Activated T-helper 1 cell treated with anti-CD3 and anti-CD28 coated beads, Interleukin-2, amount 50 U/mL, for 16 hours (primary cell): Measurements from ENCODE around the gene NELL1.

Experiments used
- DNase-seq, 2 donors: peaks; one replicate each; pipeline ENCODE4 v3.0.0-alpha.2; 2020; ENCODE audit warnings: low read depth in 1 of 2, low spot score in 1 of 2

The NELL1 gene

DNA sequence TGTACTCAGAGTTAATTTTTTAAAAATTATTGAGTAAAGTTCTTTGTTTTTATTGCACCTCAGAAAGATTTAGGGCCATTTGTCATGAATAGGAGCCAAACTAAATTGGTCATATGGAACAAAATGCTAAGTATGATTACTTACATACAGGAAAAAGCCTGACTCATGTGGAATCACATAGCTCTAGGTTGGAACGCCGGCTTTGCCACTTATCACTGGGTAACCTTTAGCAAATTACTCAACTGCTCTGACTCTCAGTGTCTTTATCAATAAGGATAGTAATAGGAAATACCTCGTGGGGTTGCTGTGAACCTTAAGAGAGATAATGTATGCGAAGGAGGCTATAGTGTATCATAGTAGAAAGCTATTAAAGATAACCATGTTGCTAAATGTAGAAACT, 638.5 kb downstream of the NELL1 start:
- no peak for DNase-seq

DNA sequence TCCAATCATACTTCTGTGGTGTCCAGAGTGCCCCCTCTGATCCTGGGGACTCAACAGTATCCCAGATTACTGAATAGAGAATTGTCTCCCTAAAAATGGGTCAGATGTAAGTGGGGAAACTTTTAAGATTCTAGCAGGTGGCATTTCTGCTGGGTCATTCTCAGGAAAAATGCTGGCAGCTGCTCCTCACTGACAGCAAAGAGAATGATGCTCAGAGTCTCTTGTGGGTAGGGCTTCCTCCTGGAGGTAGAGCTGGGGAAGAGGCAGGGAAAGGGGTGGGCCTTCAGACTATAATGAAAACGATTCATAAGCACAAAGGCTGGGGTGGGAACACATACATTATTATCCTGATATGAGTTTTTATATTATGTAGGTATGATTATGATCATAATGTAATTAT, 647.2 kb downstream of the NELL1 start:
- DNase-seq: no peak

DNA sequence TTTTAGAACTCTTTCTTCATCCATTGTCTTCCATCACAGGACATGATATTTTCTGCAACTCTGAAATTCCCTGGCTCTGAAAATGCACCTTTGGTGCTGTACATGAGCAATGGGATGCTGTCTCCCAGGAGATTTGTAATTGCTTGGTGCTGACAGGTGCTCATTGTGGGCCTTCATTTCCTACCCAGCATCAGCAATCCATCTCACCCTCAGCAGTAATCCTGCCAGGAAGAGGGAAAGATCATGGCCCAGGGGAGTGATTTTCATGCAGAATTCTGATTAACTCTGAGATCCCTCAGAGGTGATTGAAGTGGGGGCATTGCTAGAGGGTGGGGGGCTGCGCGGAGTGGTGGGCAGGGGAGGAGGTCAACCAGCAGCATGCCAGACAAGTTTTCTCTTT, 651.7 kb downstream of the NELL1 start:
- no peak for DNase-seq

DNA sequence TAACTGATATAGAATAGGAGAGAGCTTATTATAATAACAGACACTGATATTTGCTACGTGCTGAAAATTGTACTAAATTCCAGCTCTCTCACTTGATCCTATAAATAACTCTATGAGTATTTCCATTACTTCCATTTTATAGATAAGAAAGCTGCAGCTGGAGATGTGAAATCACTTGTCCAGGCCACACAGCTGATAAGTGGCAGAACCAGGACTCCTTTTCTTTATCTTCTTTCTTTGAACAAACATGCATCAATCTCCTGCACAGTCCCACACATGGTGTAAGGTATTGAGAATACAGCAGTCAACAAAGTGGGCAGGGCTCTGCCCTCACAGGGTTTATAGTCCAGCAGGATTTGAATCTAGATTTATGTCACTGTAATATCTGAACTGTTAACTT, 652.1 kb downstream of the NELL1 start:
- no peak for DNase-seq

DNA sequence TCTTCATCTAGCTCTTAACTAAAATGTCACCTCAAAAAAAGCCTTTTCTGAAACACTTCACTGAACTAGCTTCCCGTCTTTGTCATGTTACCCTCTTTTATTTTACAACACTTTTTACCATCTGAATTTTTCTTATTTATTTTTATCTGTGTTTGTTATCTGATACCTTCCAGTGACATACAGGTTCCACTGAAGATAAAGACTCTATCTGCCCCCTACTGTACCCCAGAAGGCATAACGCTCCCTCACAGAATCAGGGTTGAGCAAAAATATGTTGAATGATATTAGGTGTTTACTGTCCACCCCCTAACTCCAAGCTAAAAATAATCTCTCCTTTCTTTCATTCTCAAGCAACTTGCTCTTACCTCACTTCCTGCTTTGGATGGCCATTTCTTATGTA, 654.2 kb downstream of the NELL1 start:
- no peak for DNase-seq

DNA sequence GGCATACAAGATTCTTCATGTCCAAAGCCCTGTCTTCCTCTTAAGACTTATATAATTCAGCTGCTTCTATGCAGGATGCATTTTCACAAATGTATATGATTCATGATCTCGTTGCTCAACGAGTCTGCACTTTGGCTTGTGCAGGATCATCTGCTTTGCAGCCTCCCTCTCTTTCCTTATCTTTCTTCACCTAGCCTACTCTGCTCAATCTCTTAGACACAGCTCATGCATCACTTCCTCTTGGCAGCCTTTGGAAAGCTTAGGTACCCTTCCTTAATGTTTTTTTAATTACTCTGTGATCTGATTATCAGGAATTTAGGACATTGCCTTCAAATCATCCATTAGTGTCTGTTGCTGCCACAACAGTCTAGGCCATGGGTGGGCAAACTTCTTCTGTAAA, 673.8 kb downstream of the NELL1 start:
- no peak for DNase-seq

DNA sequence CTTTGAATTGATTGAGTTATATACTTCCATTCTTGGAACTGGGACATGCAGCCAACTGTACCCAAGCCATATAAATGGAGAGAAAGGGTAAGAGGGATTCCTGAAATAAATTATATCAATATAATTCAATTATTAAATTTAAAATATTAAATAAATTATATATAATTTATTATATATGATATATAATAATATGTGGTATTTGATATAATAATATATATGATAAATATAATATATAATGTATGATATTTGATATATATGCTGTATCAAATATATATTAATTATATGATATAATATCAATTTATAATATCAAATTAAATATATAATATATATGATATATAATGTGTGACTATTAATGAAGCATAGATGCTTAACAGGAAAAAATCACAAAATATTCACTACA, 677.0 kb downstream of the NELL1 start:
- DNase-seq: no peak

DNA sequence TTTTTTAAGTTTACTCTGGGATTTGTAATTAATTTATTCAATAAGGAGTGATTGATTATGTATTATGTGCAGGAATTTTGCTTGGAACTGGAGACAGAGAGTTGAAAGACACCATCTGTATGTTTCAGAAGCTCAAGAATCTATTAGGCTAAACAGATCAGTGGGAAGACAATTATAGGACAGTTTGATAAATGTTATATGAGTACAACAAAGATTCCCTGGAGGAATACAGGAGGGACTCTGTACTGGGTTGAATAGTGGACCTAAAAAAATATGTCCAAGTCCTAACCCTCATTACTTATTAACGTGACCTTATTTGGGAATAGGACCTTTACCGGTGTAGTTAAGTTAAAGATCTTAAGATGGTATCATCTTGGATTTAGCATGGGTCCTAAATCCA, 681.2 kb downstream of the NELL1 start:
- no peak for DNase-seq

DNA sequence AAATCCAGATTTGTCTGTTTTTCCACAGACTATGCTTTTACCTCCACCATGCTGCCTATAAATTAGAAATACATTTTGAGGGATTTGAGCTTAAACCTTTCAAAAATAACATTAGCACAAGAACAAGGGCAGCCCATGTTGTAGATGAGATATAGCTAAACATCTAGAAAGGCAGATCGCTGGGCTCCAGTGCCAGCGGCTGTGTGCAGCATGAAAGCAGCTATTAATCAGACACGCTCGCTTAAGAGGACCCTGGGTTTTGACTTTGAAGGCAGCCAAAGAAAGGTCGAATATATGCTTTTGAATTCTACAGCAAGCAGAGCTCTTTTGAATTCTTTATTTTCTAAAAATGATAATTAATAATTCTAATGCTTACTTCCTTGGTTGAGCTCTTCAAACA, 684.0 kb downstream of the NELL1 start:
- no peak for DNase-seq

DNA sequence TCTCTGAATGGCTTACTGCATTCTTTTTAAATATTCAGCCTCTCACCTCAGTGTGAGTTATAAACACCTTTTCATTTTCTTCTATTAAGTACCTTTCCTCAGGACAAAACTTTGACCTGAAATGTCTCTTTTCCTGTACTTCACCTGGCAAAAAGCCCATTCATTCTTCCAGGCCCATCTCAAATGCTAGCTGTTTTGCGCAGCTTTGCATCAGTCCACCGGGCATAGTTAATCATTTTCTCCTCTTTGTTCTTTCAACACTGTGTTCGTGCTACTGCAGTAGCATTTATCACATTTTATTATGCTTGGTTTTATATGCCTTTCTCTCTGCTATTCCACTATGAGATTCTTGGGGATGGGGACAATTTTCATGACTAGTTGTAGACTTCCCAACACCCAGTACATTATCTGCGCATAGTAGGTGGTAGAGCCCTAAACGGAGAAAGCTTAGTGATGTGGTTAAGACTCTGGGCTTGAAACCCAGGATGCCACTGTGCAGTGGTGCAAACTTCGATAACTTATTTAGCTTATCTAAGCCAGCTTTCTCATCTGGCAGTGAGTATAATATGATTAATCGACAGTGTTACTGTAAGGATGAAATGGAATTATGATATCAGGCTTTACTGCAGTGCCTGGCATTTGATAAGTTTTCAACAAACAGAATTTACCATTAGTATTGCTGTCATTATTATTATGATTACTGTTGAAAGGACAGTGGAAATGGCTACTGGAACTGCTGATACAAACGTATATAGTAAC, 695.7 kb downstream of the NELL1 start:
- DNase-seq: no peak

DNA sequence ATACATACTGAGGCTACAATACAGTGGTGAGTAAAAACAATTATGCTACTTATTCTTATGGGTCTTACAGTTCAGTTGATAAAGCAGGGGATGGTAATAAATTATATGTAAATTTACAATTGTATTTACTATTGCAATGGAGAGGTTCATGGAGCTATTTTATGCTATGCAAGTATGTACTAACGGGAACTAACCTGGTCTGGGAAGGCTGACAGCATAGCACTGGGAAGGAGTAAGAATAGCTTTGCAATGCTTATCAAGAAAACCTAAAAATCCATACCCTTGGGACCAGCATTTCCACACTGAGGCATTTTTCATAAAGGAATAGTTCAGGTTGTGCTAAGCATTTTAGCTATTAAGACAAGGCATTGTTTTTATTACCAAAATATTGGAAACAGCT, 700.6 kb downstream of the NELL1 start:
- no peak for DNase-seq

DNA sequence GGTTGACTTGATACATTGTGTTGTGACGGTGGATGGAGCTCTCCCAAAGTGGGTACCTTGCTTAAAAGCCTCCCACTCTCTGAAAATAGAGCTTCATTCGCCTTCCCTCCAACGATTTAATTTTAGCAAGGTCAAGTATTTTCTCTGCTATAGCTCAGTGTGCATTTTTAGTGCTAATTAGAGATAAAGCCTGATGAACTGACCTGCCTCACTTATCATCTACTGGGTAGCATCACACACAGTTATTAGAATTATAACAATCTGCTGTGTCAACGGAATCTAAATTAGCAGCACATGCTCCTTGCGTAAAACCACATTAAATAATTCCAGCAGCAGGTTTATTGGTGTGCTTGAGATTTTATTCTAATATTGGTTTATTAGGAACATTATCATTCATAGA, 701.7 kb downstream of the NELL1 start:
- DNase-seq: no peak

DNA sequence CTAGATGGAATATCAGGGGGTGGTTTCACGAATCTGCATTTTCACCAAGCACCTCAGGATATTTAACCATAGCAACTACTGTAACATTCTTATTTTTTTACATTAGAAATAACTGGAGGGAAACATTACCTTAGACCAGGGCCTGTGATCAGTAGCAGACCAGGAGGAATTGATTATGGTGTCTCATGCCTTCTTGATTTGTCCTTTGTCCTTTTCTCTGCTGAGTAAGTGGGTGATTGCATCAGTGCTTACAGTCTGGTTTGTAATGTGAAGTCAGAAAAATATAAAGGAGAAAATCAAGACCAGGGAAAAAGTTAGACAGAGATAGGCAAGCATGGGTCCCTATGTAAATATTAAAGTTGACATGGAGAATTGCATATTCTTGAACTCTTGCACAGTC, 703.3 kb downstream of the NELL1 start:
- DNase-seq: no peak

DNA sequence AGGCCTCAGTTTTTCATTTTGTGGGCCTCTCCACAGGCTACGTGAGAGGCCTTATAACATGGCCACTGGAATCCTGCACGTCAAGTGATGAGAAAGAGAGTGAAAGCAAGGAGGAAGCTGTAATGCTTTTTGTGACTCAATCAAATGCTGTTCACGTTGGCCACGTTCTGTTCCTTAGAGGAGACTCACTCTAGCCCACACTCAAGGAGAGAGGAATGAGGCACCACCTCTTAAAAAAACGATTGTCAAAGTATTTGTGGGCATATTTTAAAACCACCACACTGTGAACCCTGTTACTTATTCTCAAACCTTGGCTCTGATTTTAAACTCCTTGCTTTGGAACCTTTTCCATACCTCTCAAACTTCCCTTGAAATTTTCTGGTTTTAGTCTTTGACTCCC, 705.0 kb downstream of the NELL1 start:
- no peak for DNase-seq

DNA sequence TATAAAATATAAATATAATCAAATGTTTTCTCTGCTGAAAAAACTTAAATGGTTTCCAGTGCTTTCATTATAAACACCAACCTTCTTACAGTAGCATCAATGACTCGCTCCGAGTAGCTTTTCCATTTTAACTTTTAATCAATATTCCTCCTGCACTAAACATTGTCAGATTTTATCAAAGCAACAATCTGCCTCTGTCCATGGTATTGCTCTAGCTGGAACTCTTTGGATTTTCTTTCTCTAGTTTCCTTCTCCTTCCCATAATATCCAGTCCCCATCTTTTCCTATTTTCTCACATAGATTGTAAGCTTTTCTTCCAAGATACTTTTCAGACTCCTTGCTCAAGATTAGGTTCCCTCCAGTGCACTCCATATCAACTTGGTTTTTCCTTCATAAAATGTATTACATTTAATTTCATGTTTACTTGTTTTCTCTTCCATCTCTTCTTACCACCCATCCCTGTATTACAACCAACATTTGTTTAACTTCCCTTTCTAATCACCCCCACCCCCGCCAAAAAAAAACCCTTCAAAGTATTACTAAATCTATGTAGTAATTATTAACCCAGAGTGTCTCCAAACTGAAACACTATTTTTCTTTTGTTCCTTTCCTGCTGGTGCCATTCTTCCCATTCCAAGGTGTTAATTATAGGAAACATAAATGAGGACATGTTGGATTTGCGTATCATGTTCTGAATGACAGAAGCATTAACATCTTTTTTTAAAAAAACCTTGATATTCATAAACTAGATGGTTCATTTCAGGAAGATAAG, 716.5 kb downstream of the NELL1 start:
- no peak for DNase-seq

DNA sequence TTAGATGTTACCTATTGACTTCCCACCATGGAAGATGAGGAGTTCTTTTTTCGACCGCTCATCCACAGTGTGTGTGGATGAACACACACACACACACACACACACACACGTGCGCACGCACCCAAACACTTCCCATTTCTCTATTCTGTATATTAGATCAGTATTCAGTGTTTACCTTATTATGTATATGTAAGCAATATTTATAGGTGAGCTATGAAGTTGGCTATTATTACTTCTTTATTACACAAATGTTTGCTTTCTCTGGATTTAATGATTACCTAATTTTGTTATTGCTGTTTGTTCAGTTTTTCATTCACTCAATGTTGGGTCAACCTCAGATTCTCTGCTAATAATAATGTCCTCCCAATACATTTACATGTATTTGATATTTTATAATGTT, 721.0 kb downstream of the NELL1 start:
- no peak for DNase-seq

DNA sequence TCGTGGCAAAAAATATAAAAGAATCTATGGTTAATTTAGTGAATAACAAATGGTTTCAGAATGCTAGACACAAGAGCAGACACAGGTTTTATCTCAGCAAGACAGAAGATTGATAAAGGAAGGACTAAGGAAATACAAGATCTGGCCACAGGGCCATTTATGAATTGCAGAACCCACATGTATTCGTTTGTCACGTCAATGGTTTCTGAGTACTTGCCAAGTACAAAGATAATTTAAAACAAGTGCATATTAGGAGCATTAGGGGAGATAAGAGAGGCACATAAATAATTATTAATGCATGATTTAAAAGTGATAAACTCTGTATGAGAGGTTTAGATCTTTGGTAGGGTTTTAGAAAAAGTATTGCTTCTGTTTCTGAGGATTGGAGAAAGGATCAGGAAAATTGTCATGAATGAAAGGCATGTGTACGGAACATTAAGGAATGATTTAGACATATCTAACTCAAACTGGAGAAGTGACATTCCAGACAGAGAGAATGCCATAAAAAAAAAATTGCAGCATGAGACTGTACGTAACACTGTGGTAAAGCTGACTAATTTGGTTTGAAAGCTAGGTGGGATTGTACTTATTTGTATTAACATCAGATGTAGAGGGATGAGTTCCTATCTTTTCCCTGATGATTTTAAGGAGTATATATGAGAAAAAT, 727.1 kb downstream of the NELL1 start:
- DNase-seq: no peak

DNA sequence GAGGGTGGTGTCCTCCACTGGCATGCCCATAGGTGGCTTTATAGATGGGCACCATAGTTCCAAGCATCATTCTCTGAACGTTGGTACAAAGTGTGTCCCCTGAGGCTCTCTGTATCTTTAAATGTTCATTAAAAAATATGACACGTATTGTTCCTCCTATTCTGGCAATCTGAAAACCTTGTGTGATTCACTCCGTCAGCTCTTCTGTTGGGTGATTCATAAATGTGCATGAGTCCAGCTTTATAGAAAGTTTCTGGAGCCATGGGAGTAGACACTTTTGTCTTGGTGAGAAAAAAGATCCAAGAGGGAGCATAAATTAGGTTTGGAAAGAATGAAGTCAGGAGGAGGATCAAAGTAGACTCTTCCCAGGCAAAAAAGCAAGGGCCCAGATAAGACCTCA, 728.8 kb downstream of the NELL1 start:
- DNase-seq: no peak

DNA sequence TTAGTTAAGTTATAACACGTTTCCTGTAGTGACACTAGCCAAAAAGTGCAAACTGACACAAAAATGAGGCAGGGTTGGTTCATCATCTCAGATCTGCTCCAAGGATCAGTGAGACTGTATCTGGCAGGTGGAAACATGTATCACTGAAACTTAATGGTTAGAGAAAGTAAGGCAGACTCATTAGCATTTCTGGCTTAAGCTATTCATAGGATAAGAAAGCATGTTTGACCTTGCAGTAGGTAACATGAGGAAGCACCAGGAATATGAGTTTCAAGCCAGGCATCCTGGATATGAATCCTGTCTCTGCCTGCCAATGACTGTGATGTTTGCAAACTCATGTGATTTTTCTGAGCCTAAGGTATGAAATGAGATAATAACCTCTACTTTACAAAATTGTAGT, 732.1 kb downstream of the NELL1 start:
- no peak for DNase-seq

DNA sequence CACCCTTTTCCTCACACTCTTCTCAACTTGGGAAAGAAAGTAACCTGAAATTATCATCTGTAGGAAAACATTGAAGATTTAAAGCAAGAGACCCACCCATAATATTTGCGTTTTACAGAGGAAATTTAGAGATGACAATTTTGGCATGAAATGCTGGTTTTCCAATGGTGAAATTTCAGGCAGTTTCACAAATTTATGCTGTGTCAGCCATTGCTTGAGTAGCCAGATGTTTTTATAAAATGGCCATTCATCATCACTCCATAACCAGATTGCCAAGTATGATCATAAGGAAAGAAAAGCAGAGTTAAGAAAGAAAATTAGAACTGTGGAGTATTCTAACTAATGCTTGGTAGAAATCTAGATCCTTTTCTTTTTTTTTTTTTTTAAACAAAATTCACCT, 732.9 kb downstream of the NELL1 start:
- no peak for DNase-seq

DNA sequence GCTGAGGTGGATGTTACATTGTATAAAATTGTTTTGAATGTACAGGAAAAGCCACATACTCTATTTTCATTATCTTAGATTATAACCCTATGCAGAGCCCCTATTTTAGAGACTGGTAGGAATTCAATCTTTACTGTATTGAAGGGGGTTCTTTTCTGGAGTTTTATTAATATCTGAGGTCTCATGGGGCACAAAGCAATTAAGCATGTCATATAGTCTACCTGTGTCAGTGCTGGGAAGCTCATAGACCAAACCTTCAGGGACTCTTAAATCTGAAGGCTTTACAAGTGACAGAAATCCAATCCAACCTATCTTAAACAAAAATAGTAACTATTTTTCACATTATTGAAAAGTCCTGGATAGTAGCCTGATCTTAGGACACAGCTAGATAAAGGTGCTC, 733.7 kb downstream of the NELL1 start:
- DNase-seq: no peak

DNA sequence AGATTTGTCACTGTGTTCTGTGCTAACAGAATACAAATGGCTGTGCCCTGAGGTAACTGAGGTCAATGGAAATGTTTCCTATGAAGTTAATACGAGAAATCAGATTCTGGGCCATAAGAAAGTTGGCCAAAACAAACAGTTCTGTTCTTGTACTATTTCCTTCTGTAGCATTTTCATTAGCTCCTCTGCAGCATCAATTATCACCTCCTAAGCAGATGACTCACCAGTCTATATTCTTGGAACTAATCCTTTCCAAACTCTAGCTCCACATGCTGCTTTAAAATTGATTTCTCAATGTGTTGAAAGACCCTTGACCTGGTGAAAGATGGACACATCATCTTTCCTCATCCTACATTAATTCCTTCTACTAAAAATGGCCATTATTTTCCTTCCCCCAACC, 736.0 kb downstream of the NELL1 start:
- no peak for DNase-seq
